ENCODE data around the gene CELF2. TPM values are rescaled to one million over a fixed set of nuclear protein-coding genes. Genes with fewer than 3 reads are reported as not detected.

CELF2 gene
- total and polyA plus RNA-seq, 2 of the 4 experiments (the other 2 are of a cell fraction) = 3.5 to 6.6 TPM

DNA sequence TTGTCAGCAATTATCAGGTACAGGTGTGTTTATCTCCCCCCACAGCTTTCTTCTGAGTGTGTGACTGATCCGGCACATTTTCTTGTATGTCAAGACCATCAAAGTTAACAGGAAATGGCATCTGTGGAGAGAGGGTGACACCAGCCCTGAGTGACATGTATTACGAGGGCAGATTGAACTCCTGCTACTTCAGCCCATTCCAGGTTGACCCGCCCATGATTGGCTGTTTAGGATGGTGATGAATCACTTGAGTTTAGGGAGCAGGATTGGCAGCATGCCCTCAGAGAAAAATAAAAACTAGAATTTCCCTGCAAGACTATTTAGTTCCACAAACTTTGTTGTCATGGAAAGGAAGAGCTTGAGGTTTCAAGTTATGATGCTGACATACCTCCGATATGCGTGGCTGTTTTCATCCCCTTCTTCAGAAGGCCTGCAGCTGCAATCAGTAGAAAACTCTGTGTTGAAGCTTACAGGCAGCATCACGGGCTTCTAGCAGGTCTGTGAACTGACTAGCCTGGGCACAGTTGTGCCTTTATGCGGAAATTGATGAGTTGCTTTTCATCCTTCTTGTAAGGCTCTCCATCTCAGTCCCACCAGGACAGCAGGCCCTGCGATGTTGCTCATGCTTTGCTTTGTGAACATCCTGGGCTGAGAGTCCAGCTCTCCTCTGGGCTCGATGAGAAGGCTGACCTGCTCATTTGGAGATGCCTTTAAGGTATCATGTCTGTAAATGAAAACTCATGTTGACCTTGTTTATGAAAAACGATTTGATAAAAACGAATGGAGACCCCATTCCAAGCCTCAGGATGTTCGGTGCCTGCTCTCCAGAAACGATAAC is 8.0 kb upstream of the CELF2 start:
- dilution Hi-C loops (cut with HindIII; ENCODE audit: low sequenced_read_pairs, unreplicated experiment) = no loop called here
- H2BK120ac ChIP-seq (ENCODE audit: low read depth, low read length) = no peak overlapping the region
- DNase-seq (no peak), ATAC-seq (ENCODE audit: low read depth) (no peak)
- H2BK20ac ChIP-seq (ENCODE audit: low read depth, low read length) = no peak overlapping the region
- H2BK15ac ChIP-seq (ENCODE audit: low read depth, low read length) = no peak overlapping the region
- no peak for TF ChIP-seq MAFK (IDR thresholded peaks at IDR 0.05; ENCODE audit: low read depth, low read length)
- TF ChIP-seq, protein P1, sequence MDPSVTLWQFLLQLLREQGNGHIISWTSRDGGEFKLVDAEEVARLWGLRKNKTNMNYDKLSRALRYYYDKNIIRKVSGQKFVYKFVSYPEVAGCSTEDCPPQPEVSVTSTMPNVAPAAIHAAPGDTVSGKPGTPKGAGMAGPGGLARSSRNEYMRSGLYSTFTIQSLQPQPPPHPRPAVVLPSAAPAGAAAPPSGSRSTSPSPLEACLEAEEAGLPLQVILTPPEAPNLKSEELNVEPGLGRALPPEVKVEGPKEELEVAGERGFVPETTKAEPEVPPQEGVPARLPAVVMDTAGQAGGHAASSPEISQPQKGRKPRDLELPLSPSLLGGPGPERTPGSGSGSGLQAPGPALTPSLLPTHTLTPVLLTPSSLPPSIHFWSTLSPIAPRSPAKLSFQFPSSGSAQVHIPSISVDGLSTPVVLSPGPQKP (IDR thresholded peaks at IDR 0.05; ENCODE audit: borderline replicate concordance, low read depth, low read length) = no peak
- TF ChIP-seq, protein P2, sequence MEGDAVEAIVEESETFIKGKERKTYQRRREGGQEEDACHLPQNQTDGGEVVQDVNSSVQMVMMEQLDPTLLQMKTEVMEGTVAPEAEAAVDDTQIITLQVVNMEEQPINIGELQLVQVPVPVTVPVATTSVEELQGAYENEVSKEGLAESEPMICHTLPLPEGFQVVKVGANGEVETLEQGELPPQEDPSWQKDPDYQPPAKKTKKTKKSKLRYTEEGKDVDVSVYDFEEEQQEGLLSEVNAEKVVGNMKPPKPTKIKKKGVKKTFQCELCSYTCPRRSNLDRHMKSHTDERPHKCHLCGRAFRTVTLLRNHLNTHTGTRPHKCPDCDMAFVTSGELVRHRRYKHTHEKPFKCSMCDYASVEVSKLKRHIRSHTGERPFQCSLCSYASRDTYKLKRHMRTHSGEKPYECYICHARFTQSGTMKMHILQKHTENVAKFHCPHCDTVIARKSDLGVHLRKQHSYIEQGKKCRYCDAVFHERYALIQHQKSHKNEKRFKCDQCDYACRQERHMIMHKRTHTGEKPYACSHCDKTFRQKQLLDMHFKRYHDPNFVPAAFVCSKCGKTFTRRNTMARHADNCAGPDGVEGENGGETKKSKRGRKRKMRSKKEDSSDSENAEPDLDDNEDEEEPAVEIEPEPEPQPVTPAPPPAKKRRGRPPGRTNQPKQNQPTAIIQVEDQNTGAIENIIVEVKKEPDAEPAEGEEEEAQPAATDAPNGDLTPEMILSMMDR (conservative IDR thresholded peaks at IDR 0.05; ENCODE audit: low read depth, low read length) = no peak
- no peak for TF ChIP-seq RCOR1 (IDR thresholded peaks at IDR 0.05; ENCODE audit: insufficient replicate concordance, low read length)
- TF ChIP-seq, protein P3, sequence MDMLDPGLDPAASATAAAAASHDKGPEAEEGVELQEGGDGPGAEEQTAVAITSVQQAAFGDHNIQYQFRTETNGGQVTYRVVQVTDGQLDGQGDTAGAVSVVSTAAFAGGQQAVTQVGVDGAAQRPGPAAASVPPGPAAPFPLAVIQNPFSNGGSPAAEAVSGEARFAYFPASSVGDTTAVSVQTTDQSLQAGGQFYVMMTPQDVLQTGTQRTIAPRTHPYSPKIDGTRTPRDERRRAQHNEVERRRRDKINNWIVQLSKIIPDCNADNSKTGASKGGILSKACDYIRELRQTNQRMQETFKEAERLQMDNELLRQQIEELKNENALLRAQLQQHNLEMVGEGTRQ (IDR thresholded peaks at IDR 0.05; ENCODE audit: low read depth, low read length) = no peak
- no peak overlapping the region for H3K27ac ChIP-seq (ENCODE audit: insufficient read depth, low read length)
- WGBS, 2 experiments (ENCODE audit: extremely low coverage in 2 of 2, insufficient read length in 1 of 2) = no CpG with 5 or more reads among the region's 13 CpGs
- no peak overlapping the region for H3K4me3 ChIP-seq (ENCODE audit: insufficient read depth, low read depth, low read length)
- H3K9ac ChIP-seq (ENCODE audit: low read depth, low read length) = no peak overlapping the region
- ChIA-PET POLR2A (ENCODE audit: unreplicated experiment) (no interaction called here), CTCF (no interaction called here)
- no peak overlapping the region for H4K91ac ChIP-seq (ENCODE audit: insufficient read depth, low read depth, low read length)
- H3K56ac ChIP-seq (ENCODE audit: extremely low read depth, insufficient read depth, low read length) = no peak overlapping the region
- intact Hi-C loops (cut with micrococcal nuclease) = no loop called here
- H2BK5ac ChIP-seq (ENCODE audit: low read depth, low read length, poor library complexity, severe bottlenecking) = no peak overlapping the region
- no peak overlapping the region for H2AFZ ChIP-seq (replicated peaks; ENCODE audit: low read length, poor library complexity)
- no peak overlapping the region for H3K23ac ChIP-seq (ENCODE audit: low read depth, low read length)
- in situ Hi-C loops (cut with MboI; ENCODE audit: low sequenced_read_pairs) = no loop called here
- no peaks in the 10 kb centered on the region for H3K4me1 ChIP-seq (ENCODE audit: control insufficient read depth, insufficient read depth, low read length)
- no peaks in the 10 kb centered on the region for H3K9me3 ChIP-seq (ENCODE audit: control insufficient read depth, insufficient read depth, low read length)
- no peak overlapping the region for H4K8ac ChIP-seq (ENCODE audit: low read depth in 2 of 2, low read length in 2 of 2)
- no peak overlapping the region for H3K18ac ChIP-seq (ENCODE audit: low read depth, low read length)
- H3K4me2 ChIP-seq (ENCODE audit: low read depth, low read length) = no peak overlapping the region
- no peak overlapping the region for H3K14ac ChIP-seq (replicated peaks; ENCODE audit: low read depth, low read length)
- no peak overlapping the region for H4K5ac ChIP-seq (ENCODE audit: low read depth, low read length)
- no TSS peak for BruUV-seq (replicated peaks)
- no peaks in the 10 kb centered on the region for H3K79me1 ChIP-seq (ENCODE audit: low read depth in 1 of 2, low read length in 2 of 2)
- no peak overlapping the region for H3K4ac ChIP-seq (ENCODE audit: low read depth, low read length)
- no peak overlapping the region for H2AK5ac ChIP-seq (ENCODE audit: low read depth, low read length)
- peaks cover 15% of the 10 kb centered on the region for H3K27me3 ChIP-seq (ENCODE audit: control insufficient read depth, insufficient read depth, low read length)
- no peaks in the 10 kb centered on the region for H3K36me3 ChIP-seq (ENCODE audit: control insufficient read depth, insufficient read depth, low read length)
- H4K20me1 ChIP-seq (ENCODE audit: insufficient read depth, low read length) = no peaks in the 10 kb centered on the region
- no peaks in the 10 kb centered on the region for H3K9me1 ChIP-seq (ENCODE audit: insufficient read depth, low read length)
- no peak overlapping the region for H2AK9ac ChIP-seq (replicated peaks; ENCODE audit: low read depth, low read length, poor library complexity)
